GM08714 (cell line): ENCODE measurements around the gene RPS19BP1.

ENCODE experiments used
- H3K4me3 ChIP-seq: fragments of 200-500 bp; sonication (Bioruptor generic); 2 replicates; pipeline ENCODE4 v1.5.1; 2014; ENCODE audit warnings: mild to moderate bottlenecking, low read length, inconsistent platforms
- ZNF274 ChIP-seq: IDR thresholded peaks from 2 replicates; pipeline ENCODE4 v1.6.1; 2012; ENCODE audit warnings: mild to moderate bottlenecking, low read depth, low read length

RPS19BP1 gene

GRCh38 chr22:39488563-39489083, 43.9 kb downstream of the RPS19BP1 start:
- no peak overlapping the region for H3K4me3 ChIP-seq
- TF ChIP-seq ZNF274 = no peak

- H3K4me3 ChIP-seq = no peak overlapping the region
- no peak for TF ChIP-seq ZNF274
These were observed 44.6 kb downstream of the RPS19BP1 start for GRCh38 chr22:39487826-39488520.

- TF ChIP-seq ZNF274 = no peak
- no peak overlapping the region for H3K4me3 ChIP-seq
These were observed 45.4 kb downstream of the RPS19BP1 start for GRCh38 chr22:39486951-39487825.

GRCh38 chr22:39482768-39483167, 49.8 kb downstream of the RPS19BP1 start:
- no peak for TF ChIP-seq ZNF274
- H3K4me3 ChIP-seq = no peak overlapping the region

- TF ChIP-seq ZNF274 = no peak
- no peak overlapping the region for H3K4me3 ChIP-seq
These were observed 51.0 kb downstream of the RPS19BP1 start for GRCh38 chr22:39481595-39481994.

- no peak overlapping the region for H3K4me3 ChIP-seq
- TF ChIP-seq ZNF274 = no peak
These were observed 51.5 kb downstream of the RPS19BP1 start for GRCh38 chr22:39481054-39481453.

- no peak overlapping the region for H3K4me3 ChIP-seq
- no peak for TF ChIP-seq ZNF274
These were observed 52.0 kb downstream of the RPS19BP1 start for GRCh38 chr22:39480557-39480956.

- TF ChIP-seq ZNF274 = no peak
- no peak overlapping the region for H3K4me3 ChIP-seq
These were observed 53.3 kb downstream of the RPS19BP1 start for GRCh38 chr22:39479254-39479653.
